ENCODE measurements around the gene MED16.

The MED16 gene

DNA sequence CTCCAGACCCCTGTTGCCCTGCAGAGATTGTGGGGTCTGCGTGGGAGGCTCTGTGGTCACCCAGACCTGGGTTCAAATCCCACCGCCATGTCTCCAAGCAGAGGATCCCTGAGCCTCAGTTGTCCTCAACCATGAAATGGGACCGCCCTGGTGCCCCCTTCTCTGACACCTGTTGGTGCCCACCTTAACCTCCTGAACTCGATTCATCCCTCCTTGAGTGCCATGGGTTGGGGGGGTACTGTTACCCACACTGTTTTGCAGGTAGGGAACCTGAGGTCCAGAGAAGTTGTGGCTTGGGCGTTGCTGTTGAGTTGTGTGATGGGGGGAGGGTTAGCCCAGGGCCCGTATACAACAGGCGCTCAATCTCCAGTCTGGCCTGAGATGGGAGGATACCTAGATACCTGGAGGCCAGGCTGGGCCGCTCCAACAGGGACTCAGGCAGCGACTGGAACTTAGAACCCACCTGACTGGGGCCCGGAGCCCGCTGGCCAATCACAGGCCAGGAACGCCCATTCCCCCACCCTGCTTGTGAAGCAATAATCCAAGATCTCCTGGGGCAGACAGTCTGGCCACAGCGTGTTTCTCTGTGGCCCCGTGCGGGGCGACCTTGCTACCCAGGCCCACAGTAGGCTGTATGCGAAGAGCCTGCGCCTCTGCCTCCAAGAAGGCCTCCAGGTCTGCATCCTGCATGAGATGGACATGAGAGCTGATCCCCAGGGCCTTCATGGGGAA is 35.6 kb upstream of the MED16 start:
- no peak for DNase-seq (ENCODE audit: low spot score)

DNA sequence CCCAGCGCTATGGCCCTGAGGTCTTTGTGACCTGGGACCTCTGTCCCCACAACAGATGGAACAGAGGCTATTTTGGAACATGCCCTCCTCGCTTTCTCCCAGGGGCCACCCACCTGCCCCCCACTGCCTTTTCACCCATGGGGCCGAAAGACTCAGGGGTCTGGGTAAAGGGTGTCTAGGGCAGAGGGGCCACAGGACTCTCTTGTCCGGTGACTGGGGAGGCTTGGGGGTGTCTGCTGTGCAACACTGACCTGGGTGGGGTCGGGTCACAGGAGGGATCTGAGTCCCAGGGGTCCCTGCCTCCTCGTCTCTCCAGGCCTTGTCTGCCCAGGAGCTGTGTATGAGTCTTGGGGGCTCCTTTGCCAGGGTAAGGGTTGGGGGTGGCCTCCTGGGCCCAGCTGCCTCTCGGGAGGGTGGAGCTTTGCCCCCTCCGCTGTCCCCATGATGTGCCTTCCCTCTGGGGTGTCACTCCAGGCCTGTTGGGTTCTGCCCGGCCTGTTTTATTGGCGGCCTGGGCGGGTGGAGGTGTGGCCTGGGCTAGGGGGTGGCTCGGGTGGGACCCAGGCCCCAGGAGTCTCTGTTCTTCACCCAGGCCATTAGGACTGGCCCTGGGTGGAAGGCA is 34.9 kb upstream of the MED16 start:
- DNase-seq (ENCODE audit: low spot score): no peak

DNA sequence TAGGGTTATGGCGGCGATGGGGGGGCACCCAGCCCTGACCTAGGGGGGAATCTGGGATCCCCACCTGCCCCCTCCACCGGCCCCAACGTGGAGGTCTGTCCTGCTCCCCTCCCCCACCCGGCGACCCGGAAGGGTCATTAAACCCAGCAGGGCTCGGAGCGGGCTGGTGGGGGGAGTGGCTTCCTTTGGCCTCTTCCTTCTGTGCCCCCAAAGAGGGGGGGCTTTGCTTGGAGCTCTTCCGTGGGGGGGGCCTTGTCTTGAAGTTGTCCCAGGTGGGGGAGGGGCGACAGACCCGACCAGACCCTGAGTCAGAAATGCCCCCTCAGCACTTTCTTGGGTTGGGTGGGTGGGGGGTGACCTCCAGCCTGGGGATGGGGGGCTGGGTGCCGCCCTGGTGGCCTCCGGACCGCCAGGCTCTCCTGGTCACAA is 34.4 kb upstream of the MED16 start:
- DNase-seq (ENCODE audit: low spot score): no peak

DNA sequence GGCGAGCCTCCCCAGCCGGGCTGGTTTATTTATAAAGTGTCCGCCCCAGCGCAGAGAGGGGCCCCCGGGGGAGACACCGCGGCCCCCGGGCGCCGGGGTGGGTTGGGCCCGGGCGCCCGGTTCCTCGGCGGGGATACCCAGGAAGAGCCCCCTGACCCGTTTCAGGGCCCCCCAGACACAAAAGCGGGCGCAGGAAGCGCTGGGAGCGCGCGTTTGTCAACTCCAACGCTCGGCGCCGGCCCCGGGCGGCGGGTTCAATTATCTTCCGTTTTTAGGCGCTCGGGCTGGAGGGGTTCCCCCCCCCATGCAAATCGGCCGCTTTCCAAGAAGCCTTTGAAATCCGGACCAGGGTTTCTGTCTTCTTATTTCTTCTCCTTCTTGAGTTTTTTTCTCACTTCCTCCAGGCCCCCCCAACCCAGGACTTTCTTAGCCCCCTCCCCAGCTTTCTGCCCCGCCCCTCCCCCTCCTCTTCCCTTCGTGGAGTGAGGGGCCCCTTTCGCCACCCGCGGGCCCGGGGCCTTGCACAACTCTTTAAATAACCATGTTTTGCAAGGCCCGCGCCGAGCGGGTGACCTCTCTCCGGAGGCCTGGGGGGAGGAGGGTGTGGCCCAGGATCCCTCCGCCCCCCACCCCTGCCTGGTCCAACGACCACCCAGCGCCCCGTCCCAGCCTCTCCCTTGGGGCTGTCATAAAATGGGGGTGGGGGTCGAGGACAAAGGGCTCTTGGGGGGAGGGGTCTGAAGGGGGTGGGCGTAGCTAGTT is 33.8 kb upstream of the MED16 start:
- peak; percentile 32 for DNase-seq (ENCODE audit: low spot score)

DNA sequence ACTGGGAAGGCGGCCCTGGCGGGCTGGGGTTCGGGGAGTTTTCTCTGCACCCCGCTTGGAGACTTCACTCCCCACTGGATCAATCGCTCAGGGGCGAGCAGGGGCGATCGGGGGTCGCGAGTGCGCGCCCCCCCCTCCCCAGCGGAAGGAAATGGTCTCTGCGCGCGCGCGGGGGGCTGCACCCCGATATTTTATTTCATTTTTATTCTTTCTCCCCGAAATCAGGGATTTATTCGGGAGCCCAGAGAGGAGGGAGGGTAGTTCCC is 33.3 kb upstream of the MED16 start:
- DNase-seq (ENCODE audit: low spot score): no peak

DNA sequence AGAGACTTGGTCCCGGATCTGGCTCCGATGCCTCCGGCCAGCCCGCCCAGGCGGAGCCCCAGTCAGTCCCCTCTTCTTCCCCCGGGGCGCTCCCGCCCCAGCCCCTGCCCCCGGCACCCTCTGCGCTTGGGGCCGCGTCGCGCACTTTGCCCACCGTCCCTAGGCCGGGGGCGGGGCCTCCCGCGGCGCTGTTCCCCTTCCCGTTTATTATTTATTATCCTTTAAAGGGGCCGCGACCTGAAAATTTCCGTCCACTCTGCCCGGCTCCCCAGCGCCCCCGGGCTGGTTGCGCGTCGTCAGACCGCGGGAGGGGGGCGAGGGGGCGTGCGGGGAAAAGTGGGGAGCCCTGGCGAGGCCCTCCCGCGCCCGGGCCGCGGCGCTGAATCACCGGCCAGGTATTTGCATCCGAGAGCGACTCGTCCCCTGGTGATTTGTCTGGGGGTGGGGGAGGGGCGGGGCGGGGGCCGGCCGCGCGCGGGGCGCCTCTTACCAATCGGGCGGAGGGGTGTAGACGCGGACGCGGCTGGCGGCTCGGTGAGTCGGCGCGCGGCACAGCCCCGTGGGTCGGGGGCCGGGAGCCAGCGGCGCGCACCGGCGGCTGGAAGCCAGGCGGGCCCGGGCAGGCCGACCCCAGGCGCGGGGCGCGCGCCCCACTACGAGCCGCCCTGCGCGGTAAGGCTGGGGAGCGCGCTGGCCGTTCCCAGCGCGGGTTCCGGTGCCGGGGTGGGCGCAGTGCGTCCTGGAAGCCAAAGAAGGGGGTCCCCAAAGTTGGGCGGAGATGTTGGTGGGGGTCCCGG is 32.7 kb upstream of the MED16 start, which contains the start of gene ARID3A:
Gene ARID3A (plus strand): TSS at position 510 of the 797 bp plus-strand sequence. CDS start 3,494 bp downstream, outside the sequence.
- DNase-seq (ENCODE audit: low spot score): peak; percentile 57

DNA sequence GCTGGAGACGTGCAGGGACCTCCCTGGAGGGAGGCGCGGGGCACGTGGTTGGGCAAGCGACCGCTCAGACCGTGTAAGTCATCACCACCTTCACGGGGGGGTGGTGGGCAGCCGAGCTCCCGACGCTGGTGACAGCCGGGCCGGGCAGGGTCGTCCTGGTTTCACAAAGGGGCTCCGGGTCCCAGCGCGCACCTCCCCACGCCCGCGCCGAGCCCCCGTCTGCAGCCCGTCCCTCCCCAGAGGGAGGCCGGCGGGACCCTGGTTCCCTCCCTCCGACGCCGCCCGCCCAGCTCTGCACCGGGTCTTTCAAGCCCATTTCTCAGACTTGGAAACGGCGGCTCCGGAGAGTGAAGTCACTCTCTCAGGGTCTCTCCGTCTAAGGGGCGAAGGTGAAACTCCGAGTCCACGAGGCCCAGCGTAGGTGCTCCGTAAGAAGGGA is 32.1 kb upstream of the MED16 start:
- no peak for DNase-seq (ENCODE audit: low spot score)

DNA sequence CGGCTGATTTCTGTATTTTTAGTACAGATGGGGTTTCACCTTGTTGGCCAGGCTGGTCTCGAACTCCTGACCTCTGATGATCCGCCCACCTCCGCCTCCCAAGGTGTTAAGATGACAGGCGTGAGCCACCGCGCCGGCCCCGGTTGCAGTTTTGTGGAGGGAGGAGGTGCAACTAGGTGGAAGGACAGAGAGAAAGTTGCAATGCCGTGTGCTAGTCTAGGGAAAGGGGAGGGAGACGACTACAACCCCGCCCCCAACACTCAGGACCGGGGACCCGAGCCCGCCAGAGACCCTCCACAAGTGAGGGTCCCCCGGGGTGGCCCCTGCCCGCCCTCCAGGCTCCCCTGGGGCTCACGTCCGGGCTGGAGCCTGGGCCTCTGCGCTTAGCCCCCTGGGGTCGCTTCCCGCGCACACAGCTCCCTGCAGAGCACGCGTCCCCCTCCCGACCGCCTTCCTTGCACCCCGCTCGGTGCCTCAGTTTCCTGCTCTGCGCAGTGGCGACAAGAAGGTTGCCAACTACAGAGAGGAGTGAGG is 31.6 kb upstream of the MED16 start:
- DNase-seq (ENCODE audit: low spot score): no peak

DNA sequence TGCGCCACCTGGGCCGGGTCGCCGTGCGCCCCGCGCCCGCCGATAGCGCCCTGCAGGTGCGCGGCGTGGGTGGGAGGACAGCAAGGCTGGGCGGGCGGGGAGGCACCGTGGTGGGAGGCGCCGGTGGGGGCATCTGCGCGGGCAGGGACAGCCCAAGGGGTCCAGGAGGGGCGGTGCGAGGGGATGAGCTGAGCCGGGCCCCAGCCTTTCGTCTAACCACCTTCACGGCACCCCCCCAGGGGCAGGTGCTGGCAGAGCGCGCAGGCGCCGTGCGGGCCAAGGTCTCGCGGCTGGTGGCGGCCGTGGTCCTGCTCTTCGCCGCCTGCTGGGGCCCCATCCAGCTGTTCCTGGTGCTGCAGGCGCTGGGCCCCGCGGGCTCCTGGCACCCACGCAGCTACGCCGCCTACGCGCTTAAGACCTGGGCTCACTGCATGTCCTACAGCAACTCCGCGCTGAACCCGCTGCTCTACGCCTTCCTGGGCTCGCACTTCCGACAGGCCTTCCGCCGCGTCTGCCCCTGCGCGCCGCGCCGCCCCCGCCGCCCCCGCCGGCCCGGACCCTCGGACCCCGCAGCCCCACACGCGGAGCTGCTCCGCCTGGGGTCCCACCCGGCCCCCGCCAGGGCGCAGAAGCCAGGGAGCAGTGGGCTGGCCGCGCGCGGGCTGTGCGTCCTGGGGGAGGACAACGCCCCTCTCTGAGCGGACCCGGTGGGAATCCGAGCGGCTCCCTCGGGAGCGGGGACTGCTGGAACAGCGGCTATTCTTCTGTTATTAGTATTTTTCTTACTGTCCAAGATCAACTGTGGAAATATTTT is 27.3 kb upstream of the MED16 start:
- DNase-seq (ENCODE audit: low spot score): no peak

DNA sequence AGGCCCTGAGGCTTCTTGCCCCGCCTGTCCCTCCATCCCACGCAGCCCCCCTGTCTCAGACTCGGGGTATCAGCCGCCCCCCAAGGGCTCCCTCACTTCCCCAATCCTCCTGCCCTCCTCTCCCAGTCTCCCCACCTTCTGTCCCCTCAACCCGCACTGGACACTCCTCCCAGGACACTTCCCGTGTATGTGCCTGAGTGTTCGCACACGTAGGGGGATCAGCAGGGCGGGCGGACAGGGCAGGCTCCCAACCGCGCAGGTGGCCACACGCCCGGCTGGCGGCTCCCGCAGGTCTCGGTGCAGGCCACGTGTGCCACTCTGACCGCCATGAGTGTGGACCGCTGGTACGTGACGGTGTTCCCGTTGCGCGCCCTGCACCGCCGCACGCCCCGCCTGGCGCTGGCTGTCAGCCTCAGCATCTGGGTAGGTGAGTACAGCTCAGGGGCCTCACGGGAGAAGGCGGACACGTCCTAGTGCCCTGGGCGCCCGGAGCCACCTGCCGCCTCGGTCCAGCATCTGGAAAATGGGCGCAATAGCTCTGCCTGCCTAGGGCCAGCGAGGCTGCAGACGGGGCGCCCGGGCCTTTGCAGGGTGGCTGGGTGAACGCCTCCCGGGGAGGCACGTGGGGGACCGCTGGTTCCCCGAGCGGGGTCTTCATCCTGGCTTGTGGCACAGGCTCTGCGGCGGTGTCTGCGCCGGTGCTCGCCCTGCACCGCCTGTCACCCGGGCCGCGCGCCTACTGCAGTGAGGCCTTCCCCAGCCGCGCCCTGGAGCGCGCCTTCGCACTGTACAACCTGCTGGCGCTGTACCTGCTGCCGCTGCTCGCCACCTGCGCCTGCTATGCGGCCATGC is 26.4 kb upstream of the MED16 start:
- no peak for DNase-seq (ENCODE audit: low spot score)

DNA sequence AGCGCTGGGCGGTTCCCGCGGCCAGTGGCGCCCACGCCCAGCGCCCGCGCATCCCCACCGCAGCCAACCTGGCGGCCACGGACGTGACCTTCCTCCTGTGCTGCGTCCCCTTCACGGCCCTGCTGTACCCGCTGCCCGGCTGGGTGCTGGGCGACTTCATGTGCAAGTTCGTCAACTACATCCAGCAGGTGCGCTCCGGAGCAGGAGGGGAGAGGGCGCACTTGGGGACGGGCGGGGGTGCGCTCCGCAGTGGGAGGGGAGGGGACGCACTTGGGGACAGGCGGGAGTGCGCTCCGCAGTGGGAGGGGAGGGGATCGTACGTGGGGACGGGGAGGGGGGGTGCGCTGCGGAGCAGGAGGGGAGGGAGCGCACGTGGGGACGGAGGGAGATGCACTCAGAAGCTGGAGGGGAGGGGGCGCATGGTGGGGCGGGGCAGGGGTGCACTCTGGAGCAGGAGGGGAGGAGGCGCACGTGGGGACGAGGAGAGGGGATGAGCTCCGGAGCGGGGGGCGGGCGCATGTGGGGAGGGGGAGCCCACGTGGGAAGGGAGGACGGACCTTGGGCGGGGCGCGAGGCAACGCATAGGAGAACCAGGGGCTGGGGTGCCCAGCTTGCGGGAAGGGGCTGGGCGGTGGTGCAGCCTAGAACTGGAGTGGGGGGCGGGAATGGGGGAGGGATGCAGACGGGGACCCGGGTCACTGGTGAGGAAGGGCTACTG is 25.7 kb upstream of the MED16 start:
- DNase-seq (ENCODE audit: low spot score): no peak

DNA sequence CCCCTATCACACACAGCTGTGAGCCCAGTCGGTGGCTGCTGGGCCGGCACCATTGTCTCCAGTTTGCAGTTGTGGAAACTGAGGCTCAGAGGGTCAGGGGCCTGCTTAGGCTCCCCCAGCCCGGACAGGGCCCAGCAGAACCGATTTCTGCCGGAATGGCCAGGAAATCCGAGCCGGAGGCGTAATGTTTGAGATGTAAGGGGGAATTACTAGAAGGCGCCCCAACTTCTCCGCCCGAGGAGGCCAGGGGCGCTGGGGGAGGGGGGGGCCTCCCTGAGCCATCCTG is 25.1 kb upstream of the MED16 start:
- DNase-seq (ENCODE audit: low spot score): no peak

DNA sequence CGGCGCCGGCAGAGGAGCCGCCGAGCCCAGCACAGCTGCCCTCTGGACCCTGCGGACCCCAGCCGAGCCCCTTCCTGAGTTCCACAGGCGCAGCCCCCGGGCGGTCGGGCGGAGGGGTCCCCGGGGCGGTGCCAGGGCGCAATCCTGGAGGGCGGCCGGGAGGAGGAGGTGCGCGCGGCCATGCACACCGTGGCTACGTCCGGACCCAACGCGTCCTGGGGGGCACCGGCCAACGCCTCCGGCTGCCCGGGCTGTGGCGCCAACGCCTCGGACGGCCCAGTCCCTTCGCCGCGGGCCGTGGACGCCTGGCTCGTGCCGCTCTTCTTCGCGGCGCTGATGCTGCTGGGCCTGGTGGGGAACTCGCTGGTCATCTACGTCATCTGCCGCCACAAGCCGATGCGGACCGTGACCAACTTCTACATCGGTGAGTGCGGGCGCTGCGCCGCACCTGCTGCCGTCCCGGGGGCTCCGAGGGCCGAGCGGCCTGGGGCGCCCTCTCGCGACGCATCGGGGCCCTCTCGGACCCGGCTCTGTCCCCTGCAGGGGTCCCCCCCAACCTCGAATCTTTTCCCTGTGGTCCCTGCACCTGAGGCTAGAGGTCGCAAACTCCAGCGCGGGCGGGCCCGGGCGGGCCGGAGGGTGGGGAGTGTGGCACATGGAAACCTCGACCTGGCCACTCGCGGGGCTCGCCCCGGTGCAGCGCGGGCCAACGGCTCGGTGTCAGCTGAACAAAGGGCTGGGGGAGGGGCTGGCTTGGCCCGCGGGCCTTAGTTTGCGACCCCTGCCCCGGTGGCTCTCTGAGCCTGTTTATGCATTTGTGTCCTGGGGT is 24.6 kb upstream of the MED16 start, which contains the start of gene KISS1R:
Gene KISS1R (plus strand): TSS at position 11 of the 829 bp plus-strand sequence. CDS start 170 bp downstream, at position 181.
- DNase-seq (ENCODE audit: low spot score): no peak

DNA sequence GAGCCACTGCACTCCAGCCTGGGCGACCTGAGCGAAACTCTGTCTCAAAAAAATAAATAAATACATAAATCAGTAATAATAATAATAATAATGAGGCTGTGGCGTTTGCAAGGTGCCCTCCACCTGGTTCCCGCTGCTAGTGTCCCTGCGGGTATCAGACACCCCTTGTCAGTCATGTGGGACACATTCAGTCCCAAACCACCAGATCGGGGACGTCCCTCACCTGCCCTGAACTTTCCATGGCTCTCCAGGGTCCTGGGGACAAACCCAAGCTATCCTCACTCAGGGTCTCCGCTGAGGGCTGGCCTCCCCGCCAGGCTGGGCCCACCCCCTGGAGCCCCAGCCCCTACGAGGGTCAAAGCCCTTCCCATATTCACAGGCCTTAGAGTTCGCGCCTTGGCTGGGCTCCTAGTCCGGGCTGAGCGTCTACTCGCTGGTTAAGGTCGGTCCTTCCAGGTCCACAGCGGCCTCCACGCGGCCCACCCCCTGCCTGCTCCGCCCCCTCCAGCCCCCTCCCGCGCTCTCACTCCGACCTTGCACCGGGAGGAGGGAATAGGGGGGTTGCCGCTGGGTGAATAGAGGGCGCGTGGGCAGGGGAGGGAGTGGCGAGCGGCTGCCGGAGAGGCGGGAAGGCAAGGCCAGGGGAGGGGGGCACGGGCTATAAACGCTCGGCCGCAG is 23.8 kb upstream of the MED16 start:
- no peak for DNase-seq (ENCODE audit: low spot score)

DNA sequence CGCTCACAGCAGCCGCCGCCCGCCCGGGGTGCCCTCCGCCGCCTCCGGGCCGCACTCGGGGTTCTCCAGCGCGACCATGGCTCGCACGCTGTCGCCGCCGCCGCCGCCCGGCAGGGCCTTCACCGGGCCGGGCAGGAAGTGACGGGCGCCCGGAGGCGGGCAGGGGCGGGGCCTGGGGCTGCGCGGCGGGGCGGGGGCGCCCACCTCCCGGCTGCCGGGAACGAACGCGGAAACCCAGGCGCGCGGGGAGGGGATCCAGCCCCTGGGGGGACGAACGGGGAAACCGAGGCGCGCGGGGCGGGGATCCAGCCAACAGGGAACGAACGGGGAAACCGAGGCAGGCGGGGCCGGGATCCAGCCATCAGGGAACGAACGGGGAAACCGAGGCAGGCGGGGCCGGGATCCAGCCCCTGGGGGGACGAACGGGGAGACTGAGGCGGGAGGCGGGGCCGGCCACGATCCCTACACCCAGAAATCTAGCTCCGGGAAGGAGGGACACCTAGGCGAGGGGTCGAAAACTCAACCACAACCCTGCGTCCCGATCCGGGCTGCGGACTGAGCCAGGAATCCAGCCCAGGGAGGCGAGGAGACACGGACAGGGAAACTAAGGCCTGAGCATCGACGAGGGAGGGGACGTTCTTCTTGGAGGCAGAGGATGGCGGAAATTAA is 20.2 kb upstream of the MED16 start, which contains the start of gene R3HDM4:
Gene R3HDM4 (minus strand): TSS at position 140 of the 669 bp plus-strand sequence. CDS start 62 bp downstream, at position 78.
- peak; percentile 30 for DNase-seq (ENCODE audit: low spot score)

DNA sequence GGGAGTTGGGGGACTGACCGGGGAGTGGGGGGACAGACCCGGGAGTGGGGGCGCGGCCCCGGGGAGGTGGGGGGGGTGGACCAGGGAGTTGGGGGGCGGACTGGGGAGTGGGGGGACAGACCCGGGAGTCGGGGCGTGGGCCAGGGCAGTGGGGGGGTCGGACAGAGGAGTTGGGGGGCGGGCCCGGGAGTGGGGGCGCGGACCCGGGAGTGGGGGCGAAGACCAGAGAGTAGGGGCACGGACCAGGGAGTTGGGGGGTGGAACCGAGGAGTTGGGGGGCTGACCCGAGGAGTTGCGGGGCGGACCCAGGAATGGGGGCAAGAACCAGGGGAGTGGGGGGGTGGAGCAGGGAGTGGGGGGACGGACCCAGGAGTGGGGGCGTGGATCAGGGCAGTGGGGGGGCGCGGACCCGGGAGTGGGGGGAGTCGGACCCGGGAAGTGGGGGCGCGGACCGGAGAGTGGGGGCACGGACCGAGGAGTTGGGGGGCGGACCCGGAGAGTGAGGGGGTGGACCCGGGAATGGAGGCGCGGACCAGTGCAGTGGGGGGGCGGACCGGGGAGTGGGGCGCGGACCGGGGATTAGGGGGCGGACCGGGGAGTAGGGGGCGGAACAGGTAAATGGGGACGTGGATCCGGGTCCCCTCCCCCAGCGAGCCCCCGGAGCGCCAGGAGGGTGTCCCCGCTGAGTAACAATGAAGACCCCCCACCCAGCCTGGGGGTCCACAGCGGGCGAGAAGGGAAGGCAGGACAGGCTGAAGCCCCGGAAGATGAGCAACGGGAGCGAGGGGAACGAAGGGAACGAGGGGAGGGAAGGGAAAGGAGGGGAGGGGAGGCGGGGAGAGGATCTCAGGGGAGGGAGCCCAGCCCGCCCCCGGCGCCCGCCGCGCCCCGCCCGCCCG is 19.4 kb upstream of the MED16 start:
- no peak for DNase-seq (ENCODE audit: low spot score)

All from pons (tissue), 1 donor.